Activated T-cell treated with anti-CD3 and anti-CD28 coated beads, Interleukin-2, amount 50 U/mL, for 24 hours (primary cell): ENCODE results near the gene TAF3.
"Not testable (repeated sequence)": the region's sequence is repeated elsewhere in the genome, so short reads cannot be mapped to it uniquely, and the experiment has no call there.

Experiments
- DNase-seq: peaks from one replicate; pipeline ENCODE4 v3.0.0-alpha.2; 2020
- H3K27ac Mint-ChIP-seq: 2 replicates; pipeline ENCODE4 v1.8.0; 2020; ENCODE audit warnings: mild to moderate bottlenecking, mixed read lengths
- H3K27me3 Mint-ChIP-seq: 2 replicates; pipeline ENCODE4 v1.8.0; 2020; ENCODE audit warnings: mixed read lengths
- H3K36me3 Mint-ChIP-seq: 2 replicates; pipeline ENCODE4 v1.8.0; 2020; ENCODE audit warnings: low read depth, mixed read lengths
- H3K4me1 Mint-ChIP-seq: 2 replicates; pipeline ENCODE4 v1.8.0; 2020; ENCODE audit warnings: low read depth, mixed read lengths
- H3K4me3 Mint-ChIP-seq: 2 replicates; pipeline ENCODE4 v1.8.0; 2020; ENCODE audit warnings: mild to moderate bottlenecking, moderate library complexity, mixed read lengths
- H3K9me3 Mint-ChIP-seq: 2 replicates; pipeline ENCODE4 v1.8.0; 2020; ENCODE audit warnings: mixed read lengths

Gene TAF3

DNA sequence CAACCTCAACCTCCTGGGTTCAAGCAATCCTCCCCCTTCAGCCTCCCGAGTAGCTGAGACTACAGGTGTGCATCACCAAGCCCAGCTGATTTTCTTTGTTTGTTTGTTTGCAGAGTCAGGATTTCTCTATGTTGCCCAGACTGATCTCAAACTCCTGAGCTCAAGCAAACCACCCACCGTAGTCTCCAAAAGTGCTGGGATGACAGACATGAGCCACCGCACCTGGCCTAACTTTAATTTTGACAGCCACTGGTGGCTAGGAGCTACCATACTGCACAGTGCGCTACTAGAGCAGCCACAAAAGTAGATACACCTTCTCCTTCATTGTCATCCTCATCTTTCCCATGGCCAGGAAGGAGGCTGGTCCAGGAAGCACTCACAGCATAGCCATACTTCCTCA lies 205.0 kb downstream of the TAF3 start:
- no peak overlapping the region for H3K4me3 Mint-ChIP-seq
- DNase-seq: no peak
- no peaks in the 10 kb centered on the region for H3K9me3 Mint-ChIP-seq
- peaks cover 8% of the 10 kb centered on the region for H3K4me1 Mint-ChIP-seq
- no peaks in the 10 kb centered on the region for H3K36me3 Mint-ChIP-seq
- no peak overlapping the region for H3K27ac Mint-ChIP-seq
- peaks cover 39% of the 10 kb centered on the region for H3K27me3 Mint-ChIP-seq

DNA sequence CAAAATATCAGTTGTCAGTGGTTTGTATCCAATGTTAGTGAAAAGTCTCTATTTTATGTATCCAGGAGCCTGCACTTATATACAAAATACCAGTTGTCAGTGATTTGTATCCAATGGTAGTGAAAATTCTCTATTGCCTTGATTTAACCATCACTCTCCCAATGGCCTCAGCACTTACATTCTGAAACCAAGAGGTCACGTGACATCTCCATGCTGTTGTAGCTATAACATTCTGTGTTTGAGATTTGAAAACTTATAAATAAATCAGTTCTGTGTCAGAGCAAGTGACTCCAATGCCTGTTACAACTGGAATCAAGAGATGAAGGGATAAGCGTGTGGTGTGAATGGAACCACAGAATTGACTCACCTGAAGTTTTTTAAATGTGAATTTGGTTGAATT lies 205.5 kb downstream of the TAF3 start:
- Mint-ChIP-seq H3K4me1 (peaks cover 8% of the 10 kb centered on the region), H3K9me3 (no peaks in the 10 kb centered on the region), H3K27ac (no peak overlapping the region), H3K27me3 (peaks cover 42% of the 10 kb centered on the region), H3K4me3 (no peak overlapping the region), H3K36me3 (no peaks in the 10 kb centered on the region)
- DNase-seq: no peak

DNA sequence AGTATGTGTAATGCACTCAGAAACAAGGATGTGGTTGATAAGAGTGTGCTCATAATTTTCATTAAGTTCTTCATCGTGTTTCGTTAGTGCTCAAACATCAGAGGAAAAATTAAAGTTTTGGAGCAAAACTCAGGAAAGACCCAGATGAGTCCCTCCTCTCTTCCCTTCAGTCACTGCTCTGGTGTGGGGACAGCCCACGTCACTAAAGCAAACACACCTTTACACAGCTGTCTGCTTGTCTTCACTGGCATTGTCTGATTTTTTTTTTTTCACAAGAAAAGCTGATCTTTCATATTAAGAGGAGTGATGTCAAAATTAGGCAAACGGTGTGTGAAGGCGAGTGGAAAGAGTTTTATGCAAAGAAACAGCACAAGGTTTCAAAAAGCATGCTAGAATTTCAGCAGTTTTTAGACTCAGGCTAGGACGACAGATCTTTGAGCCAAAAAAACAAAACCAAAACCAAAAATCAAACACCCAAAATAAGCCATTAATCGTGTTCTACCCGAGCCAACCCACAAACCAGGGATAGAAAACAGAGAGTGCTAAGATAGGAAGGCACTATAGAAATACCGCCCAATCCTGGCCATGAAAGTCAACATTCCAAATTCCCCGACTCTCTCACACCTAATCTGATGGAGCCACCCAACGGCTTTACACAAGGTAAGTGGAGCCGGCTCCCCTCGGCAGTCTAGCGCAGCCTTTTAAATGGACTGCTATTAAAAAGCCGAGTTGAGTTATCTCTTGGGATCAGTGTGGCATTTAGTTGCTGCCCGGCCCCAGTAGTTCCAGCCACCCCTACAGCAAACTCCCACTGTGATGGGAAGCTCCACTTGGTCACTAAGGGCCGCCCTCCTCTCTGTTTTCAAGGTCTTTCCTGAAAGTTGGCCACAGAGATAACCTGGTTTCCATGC lies 208.3 kb downstream of the TAF3 start:
- H3K9me3 Mint-ChIP-seq: no peaks in the 10 kb centered on the region
- H3K36me3 Mint-ChIP-seq: no peaks in the 10 kb centered on the region
- no peak for DNase-seq
- H3K27ac Mint-ChIP-seq: no peak overlapping the region
- H3K27me3 Mint-ChIP-seq: peaks cover 54% of the 10 kb centered on the region
- peak overlapping the region; percentile 63 for H3K4me3 Mint-ChIP-seq
- peaks cover 8% of the 10 kb centered on the region for H3K4me1 Mint-ChIP-seq

DNA sequence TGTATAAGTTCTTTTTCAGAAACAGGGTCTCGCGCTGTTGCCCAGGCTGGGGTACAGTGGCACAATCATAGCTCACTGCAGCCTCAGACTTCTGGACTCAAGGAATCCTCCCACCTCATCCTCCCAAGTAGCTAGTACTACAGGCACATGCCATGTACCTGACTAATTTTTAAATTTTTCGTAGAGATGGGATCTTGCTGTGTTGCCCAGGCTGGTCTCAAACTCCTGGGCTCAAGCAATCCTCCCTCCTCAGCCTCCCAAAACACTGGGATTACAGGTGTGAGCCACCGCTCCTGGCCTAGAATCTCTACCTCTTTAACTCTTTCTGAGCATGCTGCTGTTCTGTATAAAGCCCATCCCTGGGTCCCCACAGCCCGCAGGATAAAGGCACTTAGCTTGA lies 212.9 kb downstream of the TAF3 start:
- not testable (repeated sequence) for H3K27ac Mint-ChIP-seq

DNA sequence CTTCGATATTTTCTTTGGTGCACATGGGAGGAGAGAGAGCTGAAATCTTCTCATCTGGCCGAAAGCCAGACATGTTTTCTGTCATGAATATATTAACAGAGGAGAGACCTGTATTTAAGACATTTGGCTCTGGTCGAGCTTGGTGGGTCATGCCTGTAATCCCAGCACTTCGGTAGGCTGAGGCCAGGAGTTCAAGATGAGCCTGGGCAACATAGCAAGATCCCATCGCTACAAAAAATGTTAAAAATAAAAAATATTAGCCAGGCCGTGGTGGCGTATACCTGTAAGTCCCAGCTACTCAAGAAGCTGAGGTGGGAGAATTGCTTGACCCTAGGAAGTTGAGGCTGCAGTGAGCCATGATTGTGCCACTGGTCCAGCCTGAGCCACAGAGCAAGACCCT lies 214.3 kb downstream of the TAF3 start:
- H3K4me3 Mint-ChIP-seq: no peak overlapping the region
- H3K27ac Mint-ChIP-seq: no peak overlapping the region
- peaks cover 66% of the 10 kb centered on the region for H3K27me3 Mint-ChIP-seq
- H3K4me1 Mint-ChIP-seq: peaks cover 20% of the 10 kb centered on the region
- no peak for DNase-seq
- no peaks in the 10 kb centered on the region for H3K36me3 Mint-ChIP-seq
- no peaks in the 10 kb centered on the region for H3K9me3 Mint-ChIP-seq

More for the DNA sequence above, 212.9 kb downstream of the TAF3 start:
- not testable (repeated sequence) for DNase-seq, H3K9me3 Mint-ChIP-seq, H3K4me3 Mint-ChIP-seq, H3K36me3 Mint-ChIP-seq
- Mint-ChIP-seq H3K4me1 (peaks cover 24% of the 10 kb centered on the region), H3K27me3 (peaks cover 63% of the 10 kb centered on the region)

DNA sequence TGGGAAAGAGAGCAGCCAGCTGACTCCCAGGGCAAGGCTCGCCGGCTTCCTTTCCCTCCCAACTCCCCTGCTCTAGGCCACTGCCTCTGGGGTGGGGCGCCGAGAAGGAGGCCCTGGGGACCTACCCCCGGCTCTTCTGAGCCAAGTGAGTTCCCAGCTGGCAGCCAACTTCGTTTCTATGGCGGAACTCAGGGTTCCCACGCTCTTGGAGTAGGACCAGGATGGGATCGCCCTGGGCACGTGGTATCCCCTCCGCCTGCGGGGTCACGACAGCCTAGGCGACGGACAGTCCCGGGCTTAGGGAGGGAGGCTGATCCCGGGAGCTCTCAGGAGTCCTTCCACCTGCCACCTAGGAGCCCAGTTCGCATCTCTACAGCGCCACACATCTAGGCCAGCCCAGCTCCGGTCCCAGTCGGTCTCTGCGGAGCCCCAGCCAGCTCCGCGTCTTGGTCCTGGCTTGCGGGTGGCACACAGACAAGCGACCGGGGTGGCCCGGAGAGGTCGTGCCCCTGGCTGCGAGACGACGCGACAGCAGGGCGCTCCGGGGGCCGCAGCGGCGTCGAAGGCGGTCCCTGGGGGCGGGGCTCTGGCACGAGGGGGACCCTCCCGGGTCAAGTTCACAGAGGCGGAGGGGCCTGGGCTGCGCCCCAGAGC lies 215.6 kb downstream of the TAF3 start:
- peaks cover 26% of the 10 kb centered on the region for H3K4me1 Mint-ChIP-seq
- no peak overlapping the region for H3K27ac Mint-ChIP-seq
- H3K27me3 Mint-ChIP-seq: peaks cover 76% of the 10 kb centered on the region
- H3K36me3 Mint-ChIP-seq: no peaks in the 10 kb centered on the region
- H3K9me3 Mint-ChIP-seq: no peaks in the 10 kb centered on the region
- peak; percentile 43 for DNase-seq
- H3K4me3 Mint-ChIP-seq: no peak overlapping the region

DNA sequence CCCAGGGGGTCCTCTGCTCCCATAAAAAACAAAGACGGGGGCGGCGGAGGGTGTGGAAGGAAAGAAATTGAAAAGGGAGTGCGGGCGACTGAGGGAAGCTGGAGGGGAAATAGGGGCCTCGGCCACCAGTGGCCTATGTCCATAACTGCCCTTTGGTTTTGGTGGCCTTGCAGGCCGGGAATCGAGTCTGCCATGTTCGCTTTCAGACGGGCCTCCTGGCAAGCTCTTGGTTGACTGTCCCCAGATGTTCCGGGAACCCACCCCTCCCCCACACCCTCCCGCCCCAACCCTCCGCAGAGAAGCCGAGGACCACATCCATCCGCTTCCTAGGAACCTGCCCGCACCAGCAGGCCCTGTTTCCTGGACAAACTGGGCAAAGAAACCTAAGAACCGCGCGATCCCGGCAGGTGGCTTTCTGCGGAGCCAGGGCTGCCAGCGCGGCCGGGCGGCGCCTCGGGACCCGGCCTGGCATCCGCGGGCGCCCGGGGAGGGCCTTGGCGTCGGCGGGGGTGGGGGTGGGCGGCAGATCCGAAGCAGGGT lies 216.2 kb downstream of the TAF3 start:
- DNase-seq: peak; percentile 37
- Mint-ChIP-seq H3K27ac (no peak overlapping the region), H3K27me3 (peaks cover 82% of the 10 kb centered on the region), H3K9me3 (no peaks in the 10 kb centered on the region), H3K4me3 (peak overlapping the region; percentile 44), H3K4me1 (peaks cover 28% of the 10 kb centered on the region), H3K36me3 (no peaks in the 10 kb centered on the region)

DNA sequence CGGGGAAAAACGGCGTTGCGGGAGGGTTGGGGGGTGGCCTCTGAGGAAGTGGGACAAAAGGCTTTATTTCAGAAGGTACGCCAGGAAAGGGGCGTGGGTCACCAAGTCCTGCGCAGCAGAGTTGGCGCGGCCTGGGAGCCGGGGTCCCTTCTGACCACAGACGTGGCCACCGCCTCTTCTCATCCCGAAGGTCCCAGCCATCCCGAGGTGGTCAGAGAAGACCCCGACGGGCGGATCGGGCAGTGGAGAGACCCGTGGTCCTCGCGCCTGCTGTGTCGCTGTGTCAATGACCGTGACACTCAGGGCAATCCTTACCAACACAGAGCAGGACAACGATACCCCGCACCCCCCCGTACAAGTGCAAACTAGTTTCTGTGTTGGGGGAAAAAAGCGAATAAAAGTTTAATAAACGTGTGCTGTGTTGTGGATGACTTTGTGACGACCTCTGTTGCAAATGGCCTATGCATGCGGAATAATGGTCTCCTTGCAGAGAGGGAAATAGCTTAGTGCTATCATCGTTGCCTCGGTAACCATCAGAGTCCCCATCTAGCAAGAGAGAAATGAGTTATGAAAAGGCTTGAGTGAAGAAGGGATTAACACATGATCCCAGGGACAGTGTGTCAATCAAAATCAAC lies 216.8 kb downstream of the TAF3 start:
- H3K36me3 Mint-ChIP-seq: no peaks in the 10 kb centered on the region

DNA sequence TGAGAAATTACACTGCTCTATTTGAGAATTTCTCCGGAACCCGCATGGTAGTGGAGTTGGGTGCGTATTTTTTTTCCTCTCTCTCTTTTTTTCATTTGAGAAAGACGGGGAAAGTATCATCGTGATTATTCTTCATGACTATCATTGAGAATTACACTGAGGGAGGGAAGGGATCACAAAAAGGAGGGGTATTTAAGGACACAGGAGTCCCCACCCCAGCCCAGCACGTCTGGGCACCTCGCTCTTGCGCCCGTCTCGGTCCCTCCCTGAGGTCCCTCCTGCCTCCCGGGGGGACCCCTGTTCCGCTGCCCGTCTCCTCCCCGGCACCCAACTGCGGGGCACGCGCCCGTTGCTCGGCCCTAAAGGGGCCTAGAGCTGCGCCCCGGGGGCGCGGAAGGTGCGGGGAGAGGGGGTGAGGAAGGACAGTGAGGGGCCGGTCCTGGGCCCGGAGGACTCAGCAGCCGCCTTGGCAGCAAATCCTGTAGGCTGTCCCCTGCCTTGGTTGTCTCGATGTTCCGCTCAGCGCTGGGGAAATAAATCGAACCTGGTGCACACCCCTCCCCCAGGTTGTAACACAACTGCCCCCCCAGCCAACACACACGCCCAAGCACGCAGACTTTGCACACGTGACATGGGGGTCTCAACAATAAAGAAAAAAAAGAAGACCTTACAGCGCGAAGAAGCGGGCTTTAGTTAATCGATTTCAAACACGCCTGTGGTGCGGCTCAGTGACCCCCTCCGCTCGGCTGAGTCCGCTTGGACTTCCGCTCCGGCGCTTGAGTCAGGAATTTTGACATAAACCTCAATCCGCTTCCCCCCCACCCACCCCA lies 217.6 kb downstream of the TAF3 start:
- H3K4me3 Mint-ChIP-seq: peak overlapping the region; percentile 37
- peaks cover 28% of the 10 kb centered on the region for H3K4me1 Mint-ChIP-seq
- H3K27me3 Mint-ChIP-seq: peaks cover 90% of the 10 kb centered on the region
- DNase-seq: peak; percentile 35
- H3K9me3 Mint-ChIP-seq: no peaks in the 10 kb centered on the region
- peak overlapping the region; percentile 53 for H3K27ac Mint-ChIP-seq
- no peaks in the 10 kb centered on the region for H3K36me3 Mint-ChIP-seq

More for the DNA sequence above, 216.8 kb downstream of the TAF3 start:
- peak; percentile 39 for DNase-seq
- Mint-ChIP-seq H3K4me3 (peak overlapping the region; percentile 37), H3K4me1 (peaks cover 28% of the 10 kb centered on the region), H3K27ac (peak overlapping the region; percentile 53), H3K9me3 (no peaks in the 10 kb centered on the region), H3K27me3 (peaks cover 88% of the 10 kb centered on the region)

DNA sequence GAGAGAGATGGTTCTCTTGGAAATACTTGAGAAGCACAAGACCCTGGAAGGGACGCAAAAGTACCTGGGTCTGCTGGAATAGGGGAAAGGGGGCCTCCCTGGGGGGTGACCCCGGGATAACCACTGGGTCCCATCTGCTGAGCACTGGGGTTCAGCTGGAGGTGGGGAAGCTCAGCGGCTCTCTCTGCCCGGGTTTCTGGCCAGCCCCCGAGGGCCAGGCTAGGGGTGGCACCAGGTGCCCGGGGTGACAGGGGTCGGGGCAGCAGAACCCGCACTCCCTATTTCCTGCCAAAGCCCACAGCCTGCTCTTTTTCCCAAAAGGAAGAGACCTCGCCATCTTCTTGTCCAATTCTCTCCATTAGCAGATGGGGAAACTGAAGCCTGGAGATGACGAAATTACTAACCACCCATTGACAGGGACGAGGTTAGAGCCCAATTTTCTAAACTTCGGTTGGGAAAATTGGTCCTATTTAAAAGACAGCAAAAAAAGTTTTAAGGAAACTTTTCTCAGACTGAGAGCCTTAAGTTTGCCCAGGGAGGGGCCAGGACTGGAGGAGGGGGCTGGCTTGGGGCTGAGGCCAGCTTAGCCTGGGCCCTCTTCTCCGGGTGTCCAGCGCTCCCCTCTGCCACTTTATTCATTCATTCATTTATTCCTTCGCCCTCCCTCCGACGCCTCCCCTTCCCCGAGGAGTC lies 218.3 kb downstream of the TAF3 start:
- Mint-ChIP-seq H3K27ac (peak overlapping the region; percentile 44), H3K4me3 (no peak overlapping the region), H3K27me3 (peaks cover 89% of the 10 kb centered on the region), H3K36me3 (no peaks in the 10 kb centered on the region), H3K4me1 (peaks cover 32% of the 10 kb centered on the region), H3K9me3 (no peaks in the 10 kb centered on the region)
- DNase-seq: peak; percentile 34

DNA sequence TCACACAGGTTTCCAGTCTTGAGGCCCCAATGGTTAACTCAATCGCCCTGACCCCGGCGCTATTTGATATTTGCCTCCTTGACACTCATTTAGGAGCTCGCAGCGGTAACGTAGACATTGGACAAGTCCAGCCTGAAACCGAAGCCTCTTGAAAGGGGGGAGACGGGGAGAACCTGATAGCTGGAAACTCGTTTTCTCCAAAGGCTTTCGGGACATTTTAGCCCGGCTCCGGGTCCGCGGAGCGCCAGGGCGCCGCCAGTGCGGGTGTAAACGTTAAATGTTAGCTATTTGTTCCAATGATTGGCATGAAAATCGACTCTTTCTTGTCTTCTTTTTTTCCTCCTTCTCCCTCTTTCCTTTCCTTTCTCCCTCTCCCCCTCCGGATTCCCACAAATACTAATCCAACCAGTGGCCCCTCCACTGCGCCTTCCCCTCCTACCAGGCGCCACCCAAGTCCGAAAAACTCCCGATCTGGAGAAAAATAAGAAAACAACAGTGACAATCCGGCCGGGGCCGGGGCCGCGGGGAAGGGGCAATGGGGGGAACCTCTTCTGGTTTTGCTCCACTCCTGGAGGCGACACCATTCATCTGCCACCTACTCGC lies 219.0 kb downstream of the TAF3 start:
- H3K4me3 Mint-ChIP-seq: peak overlapping the region; percentile 27
- no peaks in the 10 kb centered on the region for H3K36me3 Mint-ChIP-seq
- H3K4me1 Mint-ChIP-seq: peaks cover 38% of the 10 kb centered on the region
- peak; percentile 40 for DNase-seq
- peaks cover 91% of the 10 kb centered on the region for H3K27me3 Mint-ChIP-seq
- peak overlapping the region; percentile 44 for H3K27ac Mint-ChIP-seq
- H3K9me3 Mint-ChIP-seq: no peaks in the 10 kb centered on the region

DNA sequence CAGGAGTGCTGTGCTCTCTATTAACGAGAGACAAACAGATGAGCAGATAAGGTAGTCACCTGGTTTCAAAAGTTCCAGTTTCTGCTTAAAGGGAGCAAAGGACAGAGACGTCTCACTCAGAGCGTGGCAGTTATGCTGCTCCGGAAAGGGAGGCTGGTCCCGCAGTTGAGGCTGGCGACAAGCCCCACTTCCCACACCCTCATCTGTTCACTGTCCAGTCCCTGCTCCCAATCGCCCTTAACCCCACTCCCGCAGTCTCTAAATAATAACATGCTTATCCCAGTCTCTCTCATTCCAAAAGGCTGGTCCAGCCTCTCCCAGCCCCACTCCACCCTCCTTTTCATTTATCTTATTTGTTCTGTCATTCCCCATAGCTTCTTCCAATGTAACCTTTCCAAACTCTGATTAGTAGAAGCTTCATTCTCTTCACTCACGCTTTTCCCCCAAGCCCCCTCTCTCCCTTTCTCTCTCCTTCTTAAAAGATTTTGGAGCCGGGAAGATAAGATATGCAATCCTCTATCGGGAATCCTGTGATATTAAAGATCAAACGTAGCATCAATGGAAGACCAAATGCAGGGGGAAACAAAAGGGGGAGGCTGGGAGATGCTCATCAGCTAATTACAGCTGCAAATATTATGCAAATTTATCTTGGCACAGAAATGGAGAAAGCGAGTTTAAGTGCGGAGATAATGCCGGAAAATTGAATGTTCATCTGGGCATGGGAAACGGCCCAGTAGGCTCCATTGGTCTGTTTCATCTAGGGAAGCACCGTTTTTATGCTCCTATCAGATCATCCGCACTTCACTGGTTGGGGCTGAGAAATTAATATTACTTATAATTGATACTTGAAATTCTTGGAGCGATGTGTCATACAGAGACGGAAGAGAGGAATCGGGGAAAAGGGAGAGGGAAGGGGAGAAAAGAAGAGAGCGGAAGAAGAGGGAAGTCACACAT lies 219.9 kb downstream of the TAF3 start:
- Mint-ChIP-seq H3K36me3 (no peaks in the 10 kb centered on the region), H3K4me3 (no peak overlapping the region), H3K9me3 (no peaks in the 10 kb centered on the region), H3K27ac (peak overlapping the region; percentile 17), H3K27me3 (peaks cover 92% of the 10 kb centered on the region), H3K4me1 (peaks cover 47% of the 10 kb centered on the region)
- peak; percentile 37 for DNase-seq
